ENCODE measurements around the gene FAHD1.

The FAHD1 gene

DNA sequence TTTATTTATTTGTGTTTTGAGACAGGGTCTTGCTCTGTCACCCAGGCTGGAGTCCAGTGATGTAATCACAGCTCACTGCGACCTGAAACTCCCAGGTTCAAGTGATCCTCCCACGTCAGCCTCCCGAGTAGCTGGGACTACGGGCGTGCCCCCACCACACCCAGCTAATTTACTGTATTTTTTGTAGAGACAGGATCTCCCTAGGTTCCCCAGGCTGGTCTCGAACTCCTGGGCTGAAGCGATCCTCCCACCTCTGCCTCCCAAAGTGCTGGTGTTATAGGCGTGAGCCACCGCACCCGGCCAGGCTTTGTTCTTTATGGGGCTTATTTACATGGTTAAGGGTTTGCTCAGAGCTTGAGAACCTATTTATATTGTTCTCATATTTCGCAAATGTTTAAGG, 50.8 kb downstream of the FAHD1 start:
- in situ Hi-C loops (cut with HindIII; ENCODE audit: low sequenced_read_pairs): no loop called here

DNA sequence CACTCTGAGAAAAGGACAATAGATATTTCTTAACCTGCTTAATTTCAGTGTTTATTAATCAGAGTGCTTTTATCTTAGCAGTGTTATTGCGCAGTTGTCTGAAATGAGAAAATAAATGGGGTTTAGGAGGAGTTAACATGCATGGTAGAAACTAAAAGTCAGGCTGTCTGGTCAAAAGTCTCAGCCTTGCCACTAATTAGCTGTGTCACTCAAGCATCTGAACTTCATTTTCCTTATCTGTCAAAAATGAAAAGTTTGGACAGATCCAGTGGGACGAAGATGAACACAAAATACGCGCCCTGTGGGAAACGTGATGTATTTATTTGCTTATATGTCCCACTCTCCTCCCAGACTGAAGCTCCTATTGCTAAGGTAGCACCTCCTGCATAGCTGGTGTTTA, 51.2 kb downstream of the FAHD1 start:
- in situ Hi-C loops (cut with HindIII; ENCODE audit: low sequenced_read_pairs): no loop called here
